ENCODE data around the gene NUP153.

The NUP153 gene

GRCh38 chr6:17712576-17712975 lies 5.9 kb upstream of the NUP153 start:
- DNase-seq = no peak

GRCh38 chr6:17710331-17710730 lies 3.6 kb upstream of the NUP153 start:
- no peak for DNase-seq

- no peak for DNase-seq
These were observed 2.8 kb upstream of the NUP153 start for GRCh38 chr6:17709476-17709875.

DNA sequence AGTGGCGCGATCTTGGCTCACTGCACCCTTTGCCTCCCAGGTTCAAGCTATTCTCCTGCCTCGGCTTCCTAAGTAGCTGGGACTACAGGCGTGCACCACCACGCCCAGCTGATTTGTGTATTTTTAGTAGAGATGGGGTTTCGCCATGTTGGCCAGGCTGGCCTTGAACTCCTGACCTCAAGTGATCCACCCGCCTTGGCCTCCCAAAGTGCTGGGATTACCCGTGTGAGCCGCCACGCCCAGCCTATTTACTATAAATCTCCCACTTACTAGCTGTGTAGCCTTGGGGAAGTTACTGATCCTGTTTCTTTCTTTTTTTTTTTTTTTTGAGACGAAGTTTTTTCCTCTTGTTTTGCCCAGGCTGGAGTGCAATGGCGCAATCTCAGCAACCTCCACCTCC lies 1.3 kb upstream of the NUP153 start:
- DNase-seq = peak in 1 of 4 experiments; percentile 15

- DNase-seq = peak in 3 of 4 experiments; percentile 18 to 35 (median 32)
These were observed 586 bp upstream of the NUP153 start for GRCh38 chr6:17707371-17707651.

- DNase-seq = peak; percentile 70 to 85 (median 80)
These were observed 746 bp downstream of the NUP153 start for GRCh38 chr6:17705778-17706579.

DNA sequence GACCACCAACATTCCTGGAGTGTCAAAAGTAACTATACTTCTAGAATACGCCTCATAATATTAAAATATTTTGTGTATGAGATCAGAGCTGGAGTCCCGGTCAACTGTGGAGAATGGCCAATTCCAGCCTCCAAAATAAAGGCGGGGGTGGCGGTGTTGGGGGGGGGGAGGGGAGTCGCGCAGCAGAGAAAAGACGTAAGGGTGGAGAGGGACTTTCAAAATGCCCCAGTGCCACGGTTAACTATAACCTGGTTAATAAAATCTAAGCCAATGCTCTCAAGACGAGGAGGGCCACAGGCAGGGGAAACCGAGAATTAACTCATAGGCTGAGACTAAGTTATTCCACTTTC lies 1.3 kb downstream of the NUP153 start:
- DNase-seq = peak; percentile 26 to 54 (median 46)

DNA sequence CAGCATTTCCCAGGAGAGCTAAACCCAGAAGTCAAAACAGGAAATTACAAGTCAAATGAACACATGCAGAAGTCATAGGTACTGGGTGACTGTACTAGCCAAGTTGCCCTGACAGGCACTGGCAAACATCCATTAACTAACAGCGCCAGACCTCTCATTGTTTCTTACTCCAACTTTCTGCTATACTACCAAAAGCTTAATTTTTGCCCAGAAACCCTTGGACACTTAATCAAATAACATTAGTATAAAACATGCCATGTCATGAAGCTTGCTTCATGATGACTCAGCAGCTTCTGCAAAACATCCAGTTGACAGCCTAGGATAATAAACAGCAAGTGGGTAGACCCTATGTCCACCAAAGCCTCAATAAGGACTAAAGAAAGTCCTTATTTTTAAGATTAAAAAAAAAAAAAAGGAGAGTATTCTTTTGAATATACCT lies 3.5 kb downstream of the NUP153 start:
- peak; percentile 44 to 69 (median 57) for DNase-seq

- DNase-seq = peak; percentile 3 to 30 (median 22)
These were observed 6.0 kb downstream of the NUP153 start for GRCh38 chr6:17700421-17701416.

- no peak for DNase-seq
These were observed 14.7 kb downstream of the NUP153 start for GRCh38 chr6:17691925-17692538.

DNA sequence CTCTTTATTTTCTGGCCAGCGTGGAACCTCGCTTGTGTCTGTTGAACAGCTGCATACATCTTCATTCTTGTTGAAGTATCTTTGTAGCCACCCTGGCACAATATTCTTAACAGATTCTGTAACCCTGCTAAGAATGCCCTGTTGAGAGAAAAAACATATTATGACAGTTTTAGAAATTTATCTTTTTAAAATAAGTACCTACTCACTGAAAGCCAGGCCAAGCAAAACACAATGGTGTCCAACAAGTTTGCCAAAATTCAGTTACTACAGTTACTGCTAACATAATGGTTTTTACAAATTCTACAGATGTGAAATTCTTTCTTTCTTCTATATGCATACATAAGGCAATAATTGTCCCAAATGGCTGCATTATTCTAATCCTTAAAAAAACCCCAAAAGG lies 18.2 kb downstream of the NUP153 start:
- DNase-seq = no peak

GRCh38 chr6:17687136-17687535 lies 19.6 kb downstream of the NUP153 start:
- no peak for DNase-seq

DNA sequence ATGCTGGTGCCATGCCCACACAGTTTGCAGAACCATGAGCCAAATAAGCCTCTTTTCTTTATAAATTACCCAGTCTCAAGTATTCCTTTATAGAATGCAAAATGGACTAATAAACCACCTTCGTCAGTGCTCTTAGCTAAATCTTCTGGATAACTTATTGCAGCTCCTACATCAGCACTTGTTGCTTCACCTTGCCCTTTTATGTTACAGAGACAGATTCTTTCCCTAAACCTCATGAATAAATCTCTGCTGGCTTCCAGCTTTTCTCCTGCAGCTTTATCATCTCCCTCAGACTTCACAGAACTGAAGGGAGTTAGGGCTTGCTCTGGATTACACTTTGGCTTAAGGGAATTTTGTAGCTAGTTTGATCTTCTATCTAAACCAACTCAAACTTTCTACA lies 22.6 kb downstream of the NUP153 start:
- DNase-seq = no peak

- DNase-seq = no peak
These were observed 23.3 kb downstream of the NUP153 start for GRCh38 chr6:17683428-17683827.

DNA sequence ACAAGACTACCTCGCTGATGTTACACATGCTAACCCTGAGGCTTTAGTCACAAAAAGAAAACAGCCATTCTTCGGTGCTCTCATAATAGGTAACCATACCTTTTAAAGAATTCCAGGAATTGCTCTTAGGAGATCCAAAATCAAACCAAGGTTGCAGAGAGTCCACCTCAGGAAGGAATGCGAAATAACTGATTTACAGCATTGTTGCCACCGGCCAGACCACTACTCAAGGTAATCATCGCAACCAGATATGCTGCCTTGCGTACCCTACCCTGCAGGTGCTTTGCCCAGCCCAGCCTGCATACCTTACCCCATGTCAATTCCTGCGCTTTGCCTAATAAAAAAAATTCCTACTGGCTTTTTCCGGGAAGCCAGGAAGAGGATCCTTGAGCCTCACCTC lies 27.0 kb downstream of the NUP153 start:
- DNase-seq = no peak

GRCh38 chr6:17677602-17678001 lies 29.1 kb downstream of the NUP153 start:
- no peak for DNase-seq

- no peak for DNase-seq
These were observed 33.0 kb downstream of the NUP153 start for GRCh38 chr6:17673543-17674254.

DNA sequence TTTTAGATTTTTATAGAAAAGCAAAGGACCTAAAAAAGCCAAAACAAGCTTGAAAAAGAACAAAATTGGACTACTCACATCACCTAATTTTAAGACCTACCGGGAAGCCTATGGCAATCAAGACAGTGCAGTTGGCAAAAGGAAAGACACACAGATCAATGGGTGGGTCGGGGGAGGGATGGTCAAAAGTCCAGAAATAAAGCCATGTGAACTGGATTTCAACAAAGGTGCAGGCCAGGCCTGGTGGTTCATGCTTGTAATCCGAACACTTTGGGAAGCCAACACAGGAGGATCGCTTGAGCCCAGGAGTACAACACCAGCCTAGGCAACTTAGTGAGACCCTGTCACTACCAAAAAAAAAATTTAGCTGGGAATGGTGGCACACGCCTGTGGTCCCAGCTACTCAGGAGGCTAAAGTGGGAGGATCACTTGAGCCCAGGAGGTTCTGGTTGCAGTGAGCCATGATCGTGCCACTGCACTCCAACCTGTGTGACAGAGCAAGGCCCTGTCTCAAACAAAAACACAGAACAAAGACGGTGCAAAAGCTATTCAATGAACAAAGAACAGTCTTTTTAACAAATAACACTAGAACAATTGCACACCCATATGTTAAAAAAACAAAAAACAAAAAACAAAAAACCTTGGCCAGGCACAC lies 34.5 kb downstream of the NUP153 start:
- DNase-seq = no peak

DNA sequence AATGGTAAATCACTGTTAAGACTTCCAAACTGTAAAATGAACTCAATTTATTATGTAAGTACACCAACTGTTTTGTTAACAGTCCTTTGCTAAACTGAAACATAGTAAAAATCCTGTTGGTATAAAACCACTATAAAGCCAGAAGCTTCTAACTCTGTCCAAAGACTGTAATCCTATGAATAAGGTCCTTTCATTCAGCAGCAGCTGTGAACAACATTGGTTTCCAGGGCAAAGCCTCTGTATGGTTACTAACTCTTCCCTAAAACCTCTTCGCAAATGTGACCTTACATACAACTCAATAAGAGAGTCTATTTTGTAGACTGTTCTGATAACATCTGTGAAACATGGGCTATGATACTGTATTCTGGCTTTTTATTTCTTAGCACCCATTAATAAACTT lies 40.1 kb downstream of the NUP153 start:
- no peak for DNase-seq

DNA sequence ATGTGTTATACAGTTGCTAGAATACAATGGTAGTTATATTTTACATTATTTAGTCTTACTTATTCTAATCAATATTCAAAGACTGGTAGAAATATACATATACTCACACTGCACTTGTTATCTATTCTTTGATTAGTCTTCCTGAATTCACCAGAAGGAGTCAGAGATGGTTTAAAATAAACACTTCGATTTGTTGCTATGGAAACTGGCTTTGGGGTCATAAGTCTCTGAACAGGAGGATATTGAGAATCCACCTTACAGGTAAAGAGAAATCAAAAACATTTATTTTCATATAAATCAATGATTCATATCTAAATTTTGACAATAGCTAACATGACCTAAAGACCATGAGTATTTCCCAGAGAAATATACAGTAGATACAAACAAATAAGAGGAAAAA lies 41.6 kb downstream of the NUP153 start:
- DNase-seq = no peak

- DNase-seq = no peak
These were observed 43.5 kb downstream of the NUP153 start for GRCh38 chr6:17663226-17663625.

DNA sequence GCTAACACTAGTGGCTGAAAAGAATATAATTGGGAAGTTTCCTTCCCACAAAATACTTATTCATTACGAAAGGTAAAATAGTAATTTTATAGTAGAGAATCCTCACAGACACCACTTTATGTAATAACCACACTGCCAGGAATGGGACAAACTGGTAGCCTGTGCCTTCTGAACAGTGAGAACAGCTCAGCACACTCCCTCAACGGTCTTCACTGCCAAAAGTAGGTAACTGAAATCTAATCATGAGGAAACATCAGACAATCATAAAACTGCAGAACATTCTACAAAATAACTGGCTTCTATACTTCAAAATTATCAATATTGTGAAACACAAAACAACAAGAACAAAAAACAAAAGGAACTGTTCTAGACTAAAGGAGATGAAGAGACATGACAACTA lies 44.1 kb downstream of the NUP153 start:
- no peak for DNase-seq
